Activated T-helper 9 cell treated with anti-CD3 and anti-CD28 coated beads, Interleukin-2, amount 50 U/mL, for 16 hours (primary cell): ENCODE data around the gene GSAP.
"Not testable (repeated sequence)": the region's sequence is repeated elsewhere in the genome, so short reads cannot be mapped to it uniquely, and the experiment has no call there.

Experiments used
- DNase-seq: peaks from one replicate; pipeline ENCODE4 v3.0.0-alpha.2; 2020; ENCODE audit warnings: low read depth

GSAP gene

GRCh38 chr7:77415823-77416620, at the start of gene GSAP:
GSAP (minus strand) TSS chr7:77416349; CDS start chr7:77416321, 28 bp downstream.
- peak; percentile 27 for DNase-seq

- DNase-seq: no peak
Measured at GRCh38 chr7:77465256-77465655, 49.1 kb upstream of the GSAP start.

GRCh38 chr7:77464589-77464988, 48.4 kb upstream of the GSAP start:
- DNase-seq: no peak

GRCh38 chr7:77463632-77464031, 47.5 kb upstream of the GSAP start:
- DNase-seq: not testable (repeated sequence)

- no peak for DNase-seq
Measured at GRCh38 chr7:77461842-77462241, 45.7 kb upstream of the GSAP start.

GRCh38 chr7:77461246-77461645, 45.1 kb upstream of the GSAP start:
- no peak for DNase-seq

GRCh38 chr7:77460057-77460486, 43.9 kb upstream of the GSAP start:
- DNase-seq: no peak

GRCh38 chr7:77459311-77459726, 43.2 kb upstream of the GSAP start:
- DNase-seq: no peak

GRCh38 chr7:77458786-77459185, 42.6 kb upstream of the GSAP start:
- DNase-seq: no peak

- DNase-seq: no peak
Measured at GRCh38 chr7:77457779-77458178, 41.6 kb upstream of the GSAP start.

GRCh38 chr7:77456696-77457095, 40.5 kb upstream of the GSAP start:
- no peak for DNase-seq

GRCh38 chr7:77455321-77455720, 39.2 kb upstream of the GSAP start:
- DNase-seq: no peak

GRCh38 chr7:77454802-77455201, 38.7 kb upstream of the GSAP start:
- DNase-seq: no peak

GRCh38 chr7:77453531-77453930, 37.4 kb upstream of the GSAP start:
- no peak for DNase-seq

- not testable (repeated sequence) for DNase-seq
Measured at GRCh38 chr7:77451950-77452349, 35.8 kb upstream of the GSAP start.

GRCh38 chr7:77450613-77451012, 34.5 kb upstream of the GSAP start:
- no peak for DNase-seq

GRCh38 chr7:77450054-77450453, 33.9 kb upstream of the GSAP start:
- DNase-seq: no peak

- DNase-seq: no peak
Measured at GRCh38 chr7:77447616-77448015, 31.5 kb upstream of the GSAP start.

GRCh38 chr7:77444123-77444522, 28.0 kb upstream of the GSAP start:
- DNase-seq: no peak

- no peak for DNase-seq
Measured at GRCh38 chr7:77443042-77443441, 26.9 kb upstream of the GSAP start.

GRCh38 chr7:77442636-77443035, 26.5 kb upstream of the GSAP start:
- no peak for DNase-seq

GRCh38 chr7:77441046-77441445, 24.9 kb upstream of the GSAP start:
- no peak for DNase-seq

GRCh38 chr7:77439572-77439971, 23.4 kb upstream of the GSAP start:
- DNase-seq: no peak

GRCh38 chr7:77438131-77438530, 22.0 kb upstream of the GSAP start:
- DNase-seq: no peak
